IMR-90 (cell line): Measurements from ENCODE around the gene GCC1.

Source experiments
- BHLHE40 ChIP-seq: fragments of 150-350 bp; IDR thresholded peaks from 2 replicates; pipeline ENCODE4 v1.6.1; 2016; ENCODE audit warnings: mild to moderate bottlenecking, low read depth, low read length
- CEBPB ChIP-seq: IDR thresholded peaks from 2 replicates; pipeline ENCODE4 v1.6.1; 2012; ENCODE audit warnings: low read depth, low read length, improper control_type of control experiment
- FOS ChIP-seq: fragments of 150-350 bp; IDR thresholded peaks from 2 replicates; pipeline ENCODE4 v1.6.1; 2016; ENCODE audit warnings: low read depth, low read length
- POLR2A ChIP-seq: IDR thresholded peaks from 2 replicates; pipeline ENCODE4 v1.6.1; 2012; ENCODE audit warnings: mild to moderate bottlenecking, low read depth, low read length
- RAD21 ChIP-seq: IDR thresholded peaks from 2 replicates; pipeline ENCODE4 v1.6.1; 2012; ENCODE audit warnings: low read length, improper control_type of control experiment
- SMC3 ChIP-seq: fragments of 150-350 bp; IDR thresholded peaks from 2 replicates; pipeline ENCODE4 v1.6.1; 2016; ENCODE audit warnings: low read depth, mild to moderate bottlenecking, antibody characterized with exemption, low read length, moderate library complexity
- TF ChIP-seq, protein P1 (sequence below): conservative IDR thresholded peaks from 2 replicates; pipeline ENCODE4 v1.5.1; 2012; ENCODE audit warnings: mild to moderate bottlenecking, low read depth, low read length, improper control_type of control experiment
- TF ChIP-seq, protein P2 (sequence below): fragments of 150-350 bp; IDR thresholded peaks from 2 replicates; pipeline ENCODE4 v1.6.1; 2016; ENCODE audit warnings: low read depth, mild to moderate bottlenecking, low read length, moderate library complexity, borderline replicate concordance

DNA sequence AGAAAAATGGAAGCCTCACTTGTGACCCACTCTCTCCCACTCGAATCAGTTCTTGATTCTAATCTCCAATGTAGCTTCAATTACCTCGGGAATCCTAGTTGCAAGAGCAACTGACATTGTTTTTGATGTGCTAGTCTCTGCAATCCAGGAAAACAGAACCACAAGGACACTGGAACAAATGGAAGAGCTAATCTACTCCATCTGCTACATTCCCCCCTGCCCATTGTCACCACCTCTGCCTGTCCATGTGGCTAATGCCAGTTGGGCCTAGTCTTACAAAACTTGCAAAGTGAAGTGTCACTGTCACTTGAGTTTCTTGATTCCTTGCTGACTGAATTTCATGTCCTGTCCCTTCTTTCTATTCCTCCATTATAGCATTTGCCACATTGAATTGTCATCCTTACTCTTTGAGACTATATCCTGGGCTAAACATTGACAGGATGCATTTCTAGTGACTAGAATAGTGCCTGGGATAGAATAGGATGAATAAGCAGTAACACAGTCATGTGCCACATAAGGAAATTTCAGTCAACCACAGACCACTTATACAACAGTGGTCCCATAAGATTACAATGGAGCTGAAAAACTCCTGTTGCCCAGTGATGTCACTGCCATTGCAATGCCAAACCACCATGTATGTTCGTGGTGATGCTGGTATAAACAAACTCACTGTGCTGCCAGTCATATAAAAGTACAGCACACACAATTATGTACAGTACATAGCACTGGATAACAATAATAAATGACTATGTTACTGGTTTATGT is 13.5 kb downstream of the GCC1 start:
- TF ChIP-seq, protein P1, sequence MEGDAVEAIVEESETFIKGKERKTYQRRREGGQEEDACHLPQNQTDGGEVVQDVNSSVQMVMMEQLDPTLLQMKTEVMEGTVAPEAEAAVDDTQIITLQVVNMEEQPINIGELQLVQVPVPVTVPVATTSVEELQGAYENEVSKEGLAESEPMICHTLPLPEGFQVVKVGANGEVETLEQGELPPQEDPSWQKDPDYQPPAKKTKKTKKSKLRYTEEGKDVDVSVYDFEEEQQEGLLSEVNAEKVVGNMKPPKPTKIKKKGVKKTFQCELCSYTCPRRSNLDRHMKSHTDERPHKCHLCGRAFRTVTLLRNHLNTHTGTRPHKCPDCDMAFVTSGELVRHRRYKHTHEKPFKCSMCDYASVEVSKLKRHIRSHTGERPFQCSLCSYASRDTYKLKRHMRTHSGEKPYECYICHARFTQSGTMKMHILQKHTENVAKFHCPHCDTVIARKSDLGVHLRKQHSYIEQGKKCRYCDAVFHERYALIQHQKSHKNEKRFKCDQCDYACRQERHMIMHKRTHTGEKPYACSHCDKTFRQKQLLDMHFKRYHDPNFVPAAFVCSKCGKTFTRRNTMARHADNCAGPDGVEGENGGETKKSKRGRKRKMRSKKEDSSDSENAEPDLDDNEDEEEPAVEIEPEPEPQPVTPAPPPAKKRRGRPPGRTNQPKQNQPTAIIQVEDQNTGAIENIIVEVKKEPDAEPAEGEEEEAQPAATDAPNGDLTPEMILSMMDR, result no peak
- TF ChIP-seq SMC3, result no peak
- TF ChIP-seq POLR2A, result no peak
- TF ChIP-seq RAD21, result no peak
- TF ChIP-seq CEBPB, result no peak
- TF ChIP-seq FOS, result no peak
- TF ChIP-seq, protein P2, sequence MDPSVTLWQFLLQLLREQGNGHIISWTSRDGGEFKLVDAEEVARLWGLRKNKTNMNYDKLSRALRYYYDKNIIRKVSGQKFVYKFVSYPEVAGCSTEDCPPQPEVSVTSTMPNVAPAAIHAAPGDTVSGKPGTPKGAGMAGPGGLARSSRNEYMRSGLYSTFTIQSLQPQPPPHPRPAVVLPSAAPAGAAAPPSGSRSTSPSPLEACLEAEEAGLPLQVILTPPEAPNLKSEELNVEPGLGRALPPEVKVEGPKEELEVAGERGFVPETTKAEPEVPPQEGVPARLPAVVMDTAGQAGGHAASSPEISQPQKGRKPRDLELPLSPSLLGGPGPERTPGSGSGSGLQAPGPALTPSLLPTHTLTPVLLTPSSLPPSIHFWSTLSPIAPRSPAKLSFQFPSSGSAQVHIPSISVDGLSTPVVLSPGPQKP, result no peak
- TF ChIP-seq BHLHE40, result no peak
